Measurements from ENCODE around the gene FLT3LG.

Gene FLT3LG, protein sequence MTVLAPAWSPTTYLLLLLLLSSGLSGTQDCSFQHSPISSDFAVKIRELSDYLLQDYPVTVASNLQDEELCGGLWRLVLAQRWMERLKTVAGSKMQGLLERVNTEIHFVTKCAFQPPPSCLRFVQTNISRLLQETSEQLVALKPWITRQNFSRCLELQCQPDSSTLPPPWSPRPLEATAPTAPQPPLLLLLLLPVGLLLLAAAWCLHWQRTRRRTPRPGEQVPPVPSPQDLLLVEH

DNA sequence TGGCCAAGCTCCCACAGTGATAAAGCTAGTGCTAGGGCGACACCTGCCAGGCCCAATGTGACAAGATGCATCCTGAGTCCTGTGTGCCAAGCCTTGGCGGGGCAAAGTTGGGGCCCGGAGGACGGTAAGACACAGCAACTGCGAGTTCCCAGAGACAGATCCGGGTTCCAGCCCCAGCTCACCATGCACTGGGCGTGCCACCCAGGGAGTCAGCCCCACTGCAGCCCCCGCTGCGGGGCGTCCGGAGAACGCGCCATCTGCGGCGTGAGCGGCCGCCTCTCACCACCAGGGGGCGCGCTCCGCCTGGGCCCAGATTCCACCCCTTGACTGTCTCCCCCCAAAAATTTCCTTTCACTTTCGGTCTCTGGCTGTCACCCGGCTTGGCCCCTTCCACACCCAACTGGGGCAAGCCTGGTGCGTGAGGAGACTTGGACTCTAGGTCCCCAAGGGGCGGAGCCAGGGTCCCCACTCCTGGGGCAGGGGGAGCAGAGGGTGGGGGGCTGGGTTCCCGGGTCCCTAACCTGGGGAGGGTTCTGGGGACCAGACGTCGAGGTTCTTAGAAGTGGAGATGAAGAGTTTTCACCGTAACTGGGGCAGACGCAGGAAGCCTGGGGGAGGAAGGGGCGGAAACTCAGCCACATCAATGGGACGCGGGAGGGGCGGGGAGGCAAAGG, at the start of gene FLT3LG:
Gene FLT3LG, plus strand, starts transcription at position 348 of the 674 bp plus-strand sequence. CDS start 425 bp downstream, outside the sequence.
- peak within 1 kb of the TSS; percentile 88 for H3K4me3 Mint-ChIP-seq
- H3K27ac Mint-ChIP-seq, result peak within 1 kb of the TSS; percentile 96
- H3K36me3 Mint-ChIP-seq, result peaks cover 63% of the 10 kb centered on the region
- DNase-seq (ENCODE audit: low spot score in 2 of 2), result peak; percentile 93 to 96
- ATAC-seq, result peak; percentile 71
- H3K4me1 Mint-ChIP-seq, result peaks cover 61% of the 10 kb centered on the region
- no peaks in the 10 kb centered on the region for H3K9me3 Mint-ChIP-seq

DNA sequence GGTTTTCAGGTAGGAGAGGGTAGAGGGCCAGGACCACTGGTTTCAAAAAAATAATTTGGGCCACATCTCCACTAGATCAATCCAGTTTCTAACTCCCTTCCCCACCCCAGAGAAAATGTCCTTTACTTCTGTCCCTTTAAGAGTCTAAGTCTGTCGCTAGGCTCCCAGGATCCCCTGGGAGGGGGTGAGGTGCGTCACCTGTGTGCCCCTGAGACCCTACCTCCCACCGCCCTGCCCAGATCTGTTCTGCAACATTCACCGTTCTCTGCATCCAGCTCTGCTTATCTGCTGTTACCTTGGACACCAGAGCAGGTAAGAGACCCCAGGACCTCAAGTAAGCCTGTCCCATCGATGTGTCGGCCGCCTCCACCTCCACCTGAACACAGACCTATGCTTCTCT, 48.8 kb upstream of the FLT3LG start, which contains the start of gene GFY:
Gene GFY, plus strand, starts transcription at position 211 of the 400 bp plus-strand sequence. CDS start 1,043 bp downstream, outside the sequence.
- no peak for DNase-seq (ENCODE audit: low spot score in 2 of 2)
- peaks cover 4% of the 10 kb centered on the region for H3K36me3 Mint-ChIP-seq
- peak within 1 kb of the TSS; percentile 77 for H3K4me3 Mint-ChIP-seq
- ATAC-seq, result no peak
- no peak within 1 kb of the TSS for H3K27ac Mint-ChIP-seq
- no peaks in the 10 kb centered on the region for H3K9me3 Mint-ChIP-seq
- H3K4me1 Mint-ChIP-seq, result peaks cover 73% of the 10 kb centered on the region

DNA sequence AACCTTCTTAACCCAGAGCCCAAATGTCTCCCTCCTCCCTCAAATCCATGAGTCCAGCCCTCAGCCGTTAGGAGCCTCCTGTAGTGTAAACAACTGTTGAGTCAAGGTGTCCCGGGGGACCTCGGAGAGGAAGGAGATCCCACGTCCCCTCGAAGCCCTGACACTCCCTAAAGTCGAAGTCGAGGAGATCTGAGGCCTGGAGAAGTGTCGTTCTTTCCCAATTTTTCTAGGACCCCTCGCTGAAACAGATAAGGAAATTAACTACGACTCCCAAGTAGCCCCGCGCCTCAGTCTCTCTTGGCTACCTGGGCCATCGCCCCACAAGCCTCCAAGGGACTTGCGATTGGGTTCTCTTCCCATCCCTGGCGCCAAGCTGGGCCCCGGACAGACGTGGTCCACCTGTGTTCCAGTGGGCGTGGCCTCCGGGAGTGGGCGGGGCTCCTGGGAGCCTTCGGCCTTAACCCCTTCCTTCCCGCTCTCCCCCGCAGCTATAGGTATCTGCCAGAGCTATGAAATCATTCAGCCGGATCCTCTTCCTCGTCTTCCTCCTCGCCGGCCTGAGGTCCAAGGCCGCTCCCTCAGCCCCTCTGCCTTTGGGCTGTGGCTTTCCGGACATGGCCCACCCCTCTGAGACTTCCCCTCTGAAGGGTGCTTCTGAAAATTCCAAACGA, 48.0 kb upstream of the FLT3LG start:
- no peak overlapping the region for H3K4me3 Mint-ChIP-seq
- peaks cover 80% of the 10 kb centered on the region for H3K4me1 Mint-ChIP-seq
- no peak for ATAC-seq
- H3K27ac Mint-ChIP-seq, result no peak overlapping the region
- DNase-seq (ENCODE audit: low spot score in 2 of 2), result no peak
- H3K36me3 Mint-ChIP-seq, result peaks cover 9% of the 10 kb centered on the region
- no peaks in the 10 kb centered on the region for H3K9me3 Mint-ChIP-seq

DNA sequence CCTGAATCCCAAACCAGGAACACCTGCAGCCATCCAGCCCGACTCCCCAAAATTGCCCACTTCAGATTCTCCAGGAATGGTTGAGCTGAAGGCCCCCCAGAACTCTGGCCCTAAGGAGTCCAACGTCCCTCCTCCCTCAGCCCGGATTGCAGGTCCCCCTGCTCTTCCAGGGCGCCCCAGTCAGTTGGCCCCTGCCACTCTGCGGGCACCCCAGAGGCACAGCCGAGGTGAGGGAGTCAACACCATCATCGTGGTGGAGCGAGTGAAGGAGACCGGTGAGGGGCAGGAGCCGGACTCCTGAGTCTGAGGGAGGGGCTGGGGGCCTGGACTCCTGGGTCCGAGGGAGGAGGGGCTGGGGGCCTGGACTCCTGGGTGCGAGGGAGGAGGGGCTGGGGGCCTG, 46.7 kb upstream of the FLT3LG start:
- no peaks in the 10 kb centered on the region for H3K9me3 Mint-ChIP-seq
- no peak overlapping the region for H3K27ac Mint-ChIP-seq
- peaks cover 9% of the 10 kb centered on the region for H3K36me3 Mint-ChIP-seq
- H3K4me3 Mint-ChIP-seq, result peak overlapping the region; percentile 46
- DNase-seq (ENCODE audit: low spot score in 2 of 2), result no peak
- no peak for ATAC-seq
- H3K4me1 Mint-ChIP-seq, result peaks cover 73% of the 10 kb centered on the region

DNA sequence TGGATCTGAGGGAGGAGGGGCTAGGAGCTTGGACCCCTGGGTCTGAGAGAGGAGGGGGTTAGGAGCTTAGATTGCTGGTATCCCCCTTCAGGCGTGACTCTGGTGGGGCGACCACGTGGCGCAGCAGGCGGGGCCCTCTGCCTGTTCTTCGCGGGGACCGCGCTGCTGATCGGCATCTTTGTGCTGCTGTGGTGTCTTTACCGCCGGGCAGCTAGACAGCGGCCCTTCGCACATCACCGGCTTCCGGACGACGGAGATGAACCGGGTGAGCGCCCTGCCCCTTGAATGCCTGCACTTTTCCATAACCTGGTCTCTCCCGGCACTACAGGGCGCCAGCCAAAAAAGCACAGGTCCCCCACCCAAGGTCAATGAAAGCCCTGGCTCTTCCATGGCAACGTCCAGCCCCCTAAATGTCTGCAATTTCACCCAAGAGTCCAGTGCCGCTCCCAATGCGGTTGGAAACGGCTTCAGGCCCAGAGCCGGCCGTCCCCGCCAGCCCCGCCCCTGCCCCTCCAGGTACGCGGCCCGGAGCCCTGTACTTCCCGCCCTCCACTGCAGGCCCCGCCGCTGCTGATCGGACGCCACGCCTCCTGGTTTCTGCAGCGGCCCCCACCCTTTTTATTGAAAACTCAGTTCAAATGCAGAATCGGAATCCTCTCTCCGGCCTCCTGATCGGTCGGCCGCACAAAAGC, 46.0 kb upstream of the FLT3LG start:
- Mint-ChIP-seq H3K4me1 (peaks cover 69% of the 10 kb centered on the region), H3K27ac (no peak overlapping the region), H3K36me3 (peaks cover 9% of the 10 kb centered on the region), H3K4me3 (peak overlapping the region; percentile 46), H3K9me3 (no peaks in the 10 kb centered on the region)
- DNase-seq (ENCODE audit: low spot score in 2 of 2), result no peak
- peak; percentile 61 for ATAC-seq

DNA sequence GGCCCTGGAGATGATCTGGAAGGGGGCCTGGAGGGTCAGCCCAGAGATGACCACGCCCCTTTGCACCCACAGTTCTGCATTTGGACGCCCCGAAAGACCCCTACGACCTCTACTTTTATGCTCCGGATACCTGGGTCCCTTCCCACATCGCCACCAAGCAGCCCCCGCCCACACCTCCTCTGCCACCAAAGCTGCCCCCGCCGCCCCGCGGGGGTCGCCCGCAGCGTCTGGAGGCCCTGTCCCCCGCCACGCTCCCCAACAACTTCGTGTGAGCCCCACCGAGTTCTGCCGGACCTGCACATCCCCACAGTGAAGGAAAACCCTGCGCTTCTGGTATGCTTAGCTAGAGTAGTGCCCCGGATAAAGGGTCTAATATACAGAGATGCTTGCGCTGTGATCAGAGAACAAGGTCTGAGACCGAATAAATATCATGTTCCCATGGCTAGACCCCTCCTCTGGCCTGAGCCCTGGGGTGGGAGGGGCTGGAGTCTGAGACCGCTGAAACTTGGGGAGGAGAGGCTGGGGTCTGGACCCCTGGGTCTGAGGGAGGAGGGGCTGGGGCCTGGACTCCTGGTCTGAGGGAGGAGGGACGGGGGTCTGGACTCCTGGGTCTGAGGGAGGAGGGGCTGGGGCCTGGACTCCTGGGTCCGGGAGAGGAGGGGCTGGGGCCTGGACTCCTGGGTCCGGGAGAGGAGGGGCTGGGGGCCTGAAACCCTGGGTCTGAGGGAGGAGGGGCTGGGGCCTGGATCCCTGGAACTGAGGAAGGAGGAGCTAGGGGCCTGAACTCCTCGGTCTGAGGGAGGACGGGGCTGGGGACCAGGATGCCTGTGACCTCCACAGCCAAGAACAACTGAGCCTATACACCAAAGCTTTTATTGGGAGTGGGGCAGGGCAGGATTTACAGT, 45.2 kb upstream of the FLT3LG start:
- H3K36me3 Mint-ChIP-seq, result peaks cover 9% of the 10 kb centered on the region
- H3K4me1 Mint-ChIP-seq, result peaks cover 67% of the 10 kb centered on the region
- no peak overlapping the region for H3K27ac Mint-ChIP-seq
- H3K4me3 Mint-ChIP-seq, result peak overlapping the region; percentile 46
- no peaks in the 10 kb centered on the region for H3K9me3 Mint-ChIP-seq
- ATAC-seq, result no peak
- no peak for DNase-seq (ENCODE audit: low spot score in 2 of 2)

DNA sequence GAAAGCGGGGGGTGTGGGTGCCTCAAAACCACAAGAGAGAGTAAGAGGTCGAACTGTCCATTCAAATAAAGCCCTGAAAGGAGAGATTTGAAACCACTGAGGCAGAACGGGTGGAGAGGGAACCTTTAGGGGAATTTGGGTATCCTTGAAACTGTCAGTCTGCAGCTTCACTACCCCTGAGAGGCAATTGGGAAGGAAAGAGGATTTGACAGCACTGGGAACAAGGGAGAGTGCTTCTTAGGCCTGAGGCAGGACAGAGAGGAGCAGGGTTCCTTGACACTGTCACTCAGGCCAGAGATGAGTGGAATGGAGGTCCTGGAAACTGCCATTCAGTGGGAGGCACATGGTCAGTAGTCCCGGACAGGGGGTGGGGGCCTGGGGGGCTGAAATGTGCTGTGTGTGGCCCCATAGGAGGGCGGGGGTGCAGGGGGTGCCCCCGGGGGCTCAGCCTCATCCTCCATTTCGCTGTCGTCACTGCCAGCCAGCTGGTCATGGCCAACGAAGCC, 43.8 kb upstream of the FLT3LG start:
- DNase-seq (ENCODE audit: low spot score in 2 of 2), result no peak
- H3K27ac Mint-ChIP-seq, result no peak overlapping the region
- ATAC-seq, result no peak
- peaks cover 65% of the 10 kb centered on the region for H3K4me1 Mint-ChIP-seq
- H3K4me3 Mint-ChIP-seq, result no peak overlapping the region
- H3K9me3 Mint-ChIP-seq, result no peaks in the 10 kb centered on the region
- H3K36me3 Mint-ChIP-seq, result peaks cover 4% of the 10 kb centered on the region

DNA sequence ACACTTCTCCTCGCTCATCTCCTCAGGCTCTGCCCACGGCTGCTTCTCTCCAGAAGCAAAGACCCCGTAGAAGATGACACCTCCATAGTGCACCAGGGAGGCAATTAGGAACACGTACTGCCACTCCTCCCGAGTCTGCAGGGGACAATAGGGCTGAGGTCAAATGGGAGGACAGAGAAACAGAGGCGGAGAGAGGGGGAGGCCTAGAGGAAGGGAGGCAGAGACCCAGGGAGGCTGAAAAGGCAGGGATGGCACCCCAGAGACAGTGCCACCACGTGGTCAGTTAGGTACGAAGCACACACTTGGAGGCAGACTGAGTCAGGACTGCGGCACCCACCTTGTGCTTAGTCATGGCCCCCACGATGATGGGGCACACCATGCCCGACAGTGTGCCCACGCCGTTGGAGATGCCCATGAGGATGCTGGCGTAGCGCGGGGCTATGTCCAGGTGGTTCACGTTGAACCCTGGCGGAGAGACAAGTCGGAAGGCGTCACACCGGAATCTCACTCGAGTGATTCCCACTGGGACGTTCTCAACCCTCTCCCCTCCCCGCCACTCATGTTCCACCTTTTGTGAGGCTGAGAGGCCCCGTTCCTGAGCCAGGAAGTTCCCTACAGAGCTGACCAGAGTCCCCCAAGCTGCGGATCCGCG, 43.2 kb upstream of the FLT3LG start:
- H3K27ac Mint-ChIP-seq, result no peak overlapping the region
- ATAC-seq, result peak; percentile 75
- peaks cover 66% of the 10 kb centered on the region for H3K4me1 Mint-ChIP-seq
- H3K9me3 Mint-ChIP-seq, result no peaks in the 10 kb centered on the region
- H3K4me3 Mint-ChIP-seq, result no peak overlapping the region
- peaks cover 4% of the 10 kb centered on the region for H3K36me3 Mint-ChIP-seq
- no peak for DNase-seq (ENCODE audit: low spot score in 2 of 2)

DNA sequence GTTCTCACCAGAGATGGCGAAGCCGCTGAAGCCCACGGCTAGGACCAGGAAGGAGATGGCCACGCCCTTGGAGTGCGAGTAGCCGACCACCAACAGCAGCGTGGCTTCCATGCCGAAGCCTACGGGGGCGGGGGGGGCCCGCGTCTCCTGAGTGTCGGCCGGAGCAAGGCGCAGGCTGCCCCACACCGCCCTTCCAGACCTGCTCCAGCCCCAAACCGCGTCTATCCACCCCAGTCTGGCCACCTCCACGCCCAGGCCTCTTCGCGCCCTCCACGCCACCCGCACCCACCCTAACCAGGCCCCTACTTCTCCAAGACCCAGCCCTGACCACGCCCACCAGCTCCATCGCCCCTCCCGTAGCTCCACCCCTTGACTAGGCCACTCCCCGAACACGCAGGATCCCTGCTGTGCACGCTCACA, 42.7 kb upstream of the FLT3LG start:
- no peak overlapping the region for H3K4me3 Mint-ChIP-seq
- no peak for ATAC-seq
- H3K4me1 Mint-ChIP-seq, result peaks cover 66% of the 10 kb centered on the region
- H3K9me3 Mint-ChIP-seq, result no peaks in the 10 kb centered on the region
- no peak for DNase-seq (ENCODE audit: low spot score in 2 of 2)
- peaks cover 4% of the 10 kb centered on the region for H3K36me3 Mint-ChIP-seq
- no peak overlapping the region for H3K27ac Mint-ChIP-seq

DNA sequence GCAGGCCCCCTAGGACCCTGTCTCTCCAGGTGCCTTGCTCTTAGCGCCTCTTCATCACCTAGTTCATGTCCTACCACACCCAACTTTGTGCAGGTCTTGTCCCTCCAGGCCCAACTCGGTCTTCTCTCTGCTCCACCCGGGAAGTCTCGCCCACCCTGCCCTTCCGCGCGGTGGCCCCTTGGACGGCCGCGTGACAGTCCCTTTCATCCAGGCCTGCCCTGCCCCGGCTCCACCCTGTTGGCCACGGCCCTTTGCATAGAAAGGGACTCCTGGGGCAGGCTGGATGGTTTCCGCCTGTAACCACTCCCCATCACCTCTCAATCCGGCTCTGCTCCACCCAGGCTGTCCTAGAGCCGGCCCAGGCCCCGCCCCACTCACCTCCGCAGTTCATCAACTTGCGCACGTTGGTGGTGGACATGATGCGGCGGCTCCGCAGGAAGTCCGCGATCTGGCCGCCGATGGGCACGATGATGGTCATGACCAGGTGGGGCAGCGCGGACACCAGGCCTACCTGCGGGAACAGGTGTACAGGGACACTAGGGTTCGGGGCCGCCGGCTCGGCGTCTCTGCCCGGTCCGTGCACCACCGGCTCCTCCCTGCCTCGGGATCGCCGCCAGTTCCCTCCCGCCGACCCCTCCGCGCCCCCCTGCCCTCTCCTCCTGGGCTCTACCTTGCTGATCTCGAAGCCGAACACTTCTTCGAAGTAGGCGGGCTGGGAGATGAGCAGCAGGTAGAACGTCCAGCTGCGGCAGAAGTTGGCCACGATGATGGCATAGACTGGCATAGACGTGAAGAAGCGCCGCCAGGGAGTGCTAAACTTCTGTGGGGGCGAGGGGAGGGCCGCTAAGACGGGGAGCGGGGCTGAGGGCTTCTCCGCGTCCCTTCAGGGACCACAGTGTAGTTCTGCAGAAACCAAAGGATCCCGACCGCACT, 41.6 kb upstream of the FLT3LG start:
- DNase-seq (ENCODE audit: low spot score in 2 of 2) (no peak), ATAC-seq (peak; percentile 57)
- H3K9me3 Mint-ChIP-seq, result no peaks in the 10 kb centered on the region
- peaks cover 63% of the 10 kb centered on the region for H3K4me1 Mint-ChIP-seq
- H3K4me3 Mint-ChIP-seq, result peak overlapping the region; percentile 17
- H3K27ac Mint-ChIP-seq, result no peak overlapping the region
- peaks cover 4% of the 10 kb centered on the region for H3K36me3 Mint-ChIP-seq

DNA sequence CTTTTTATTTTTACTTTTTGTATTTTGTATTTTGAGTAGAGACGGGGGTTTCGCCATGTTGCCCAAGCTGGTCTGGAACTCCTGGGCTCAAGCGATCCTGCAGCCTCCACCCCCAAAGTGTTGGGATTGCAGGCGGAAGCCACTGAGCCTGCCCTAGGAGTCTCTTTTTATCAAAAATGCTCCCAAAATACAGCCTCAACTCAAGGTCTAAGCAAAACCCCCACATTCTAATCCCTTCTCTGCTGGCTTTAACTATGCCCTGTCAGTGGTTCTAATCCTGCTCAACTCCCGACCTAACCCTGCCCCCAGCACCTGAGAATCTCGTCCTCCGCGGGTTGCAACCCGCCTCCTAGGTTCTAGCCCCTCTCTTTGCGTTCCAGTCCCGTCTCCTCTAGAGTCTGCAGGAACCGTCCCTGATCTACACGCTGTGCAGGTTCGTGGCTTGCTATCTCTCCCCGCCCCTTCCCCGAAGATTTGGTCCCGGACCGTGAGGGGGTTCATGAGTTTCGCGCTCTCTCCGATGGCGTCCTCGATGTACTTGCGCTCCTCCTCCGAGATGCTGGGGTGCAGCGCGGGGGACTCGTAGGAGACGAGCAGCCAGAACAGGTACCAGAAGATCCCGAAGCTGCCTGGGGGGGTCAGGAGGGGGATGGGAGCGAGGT, 40.6 kb upstream of the FLT3LG start:
- H3K36me3 Mint-ChIP-seq, result peaks cover 4% of the 10 kb centered on the region
- H3K4me3 Mint-ChIP-seq, result peak overlapping the region; percentile 16
- H3K9me3 Mint-ChIP-seq, result no peaks in the 10 kb centered on the region
- DNase-seq (ENCODE audit: low spot score in 2 of 2), result no peak
- H3K27ac Mint-ChIP-seq, result no peak overlapping the region
- peaks cover 56% of the 10 kb centered on the region for H3K4me1 Mint-ChIP-seq
- no peak for ATAC-seq

DNA sequence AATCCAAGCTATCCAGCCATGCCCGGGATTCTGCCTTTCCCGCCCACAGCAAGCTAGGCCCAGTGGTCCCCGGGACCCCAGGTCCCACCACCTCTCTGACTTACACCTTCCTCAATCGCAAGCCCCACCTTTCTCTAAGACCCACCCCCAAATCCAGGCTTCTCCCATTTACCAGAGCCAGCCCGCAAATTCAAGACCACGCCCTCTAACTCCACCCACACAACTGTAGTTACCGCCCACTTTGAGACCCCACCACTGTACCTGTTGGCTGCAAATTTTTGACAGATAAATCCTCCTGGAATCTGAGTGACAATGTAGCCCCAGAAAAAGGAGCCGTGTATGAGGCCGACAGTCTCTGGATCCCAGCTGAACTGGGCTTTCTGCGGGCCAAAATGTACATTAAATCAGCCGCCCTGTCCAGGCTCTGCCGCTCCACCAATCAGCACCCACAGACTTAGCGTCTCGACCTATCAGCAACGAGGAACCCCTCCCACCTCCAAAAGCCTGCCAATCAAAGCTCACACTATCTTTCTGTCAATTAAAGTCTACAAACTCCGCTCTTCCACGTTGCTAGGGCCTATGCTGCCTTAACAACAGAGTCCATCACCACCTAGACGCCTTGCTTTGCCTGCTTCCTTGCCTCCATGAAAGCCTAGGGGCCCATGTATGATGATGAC, 39.0 kb upstream of the FLT3LG start:
- Mint-ChIP-seq H3K4me1 (peaks cover 45% of the 10 kb centered on the region), H3K4me3 (no peak overlapping the region), H3K36me3 (peaks cover 4% of the 10 kb centered on the region), H3K9me3 (no peaks in the 10 kb centered on the region), H3K27ac (no peak overlapping the region)
- no peak for DNase-seq (ENCODE audit: low spot score in 2 of 2)
- no peak for ATAC-seq
